Glutamatergic neuron (in vitro differentiated cells): ENCODE data around the gene RPTOR. TPM values are rescaled to one million over a fixed set of nuclear protein-coding genes. Genes with fewer than 3 reads are reported as not detected.
A peak's percentile ranks its signal among the peaks of the same experiment; 100 is the strongest.

Experiments
- DNase-seq: peaks from one replicate; pipeline ENCODE4 v3.0.0; 2022
- H3K27ac Mint-ChIP-seq: one replicate; pipeline ENCODE4 v1.8.0; 2020; ENCODE audit warnings: mild to moderate bottlenecking, mixed read lengths, inconsistent platforms; ENCODE audit not compliant: unreplicated experiment
- H3K27me3 Mint-ChIP-seq: one replicate; pipeline ENCODE4 v1.8.0; 2020; ENCODE audit warnings: mild to moderate bottlenecking, moderate library complexity, mixed read lengths, inconsistent platforms; ENCODE audit not compliant: unreplicated experiment
- H3K36me3 Mint-ChIP-seq: one replicate; pipeline ENCODE4 v1.8.0; 2020; ENCODE audit warnings: mild to moderate bottlenecking, mixed read lengths, inconsistent platforms; ENCODE audit not compliant: unreplicated experiment
- H3K4me1 Mint-ChIP-seq: one replicate; pipeline ENCODE4 v1.8.0; 2020; ENCODE audit warnings: mild to moderate bottlenecking, low read depth, mixed read lengths, inconsistent platforms; ENCODE audit not compliant: unreplicated experiment
- H3K4me3 Mint-ChIP-seq: one replicate; pipeline ENCODE4 v1.8.0; 2020; ENCODE audit warnings: mild to moderate bottlenecking, mixed read lengths, inconsistent platforms; ENCODE audit not compliant: unreplicated experiment
- H3K9me3 Mint-ChIP-seq: one replicate; pipeline ENCODE4 v1.8.0; 2020; ENCODE audit warnings: mild to moderate bottlenecking, moderate library complexity, mixed read lengths, inconsistent platforms; ENCODE audit not compliant: unreplicated experiment
- CTCF ChIP-seq: fragments of 200-600 bp; sonication (generic); IDR thresholded peaks from one replicate; pipeline ENCODE4 v1.5.0; 2021; ENCODE audit not compliant: partially characterized antibody, unreplicated experiment
- total RNA-seq: library from RNA; stranded (reverse); fragmentation: NEBNext Ultra II Directional; extraction: Animal tissue kit (Norgen Biotek cat#: 25700); gene quantifications from one replicate; pipeline ENCODE4 v1.2.1, GENCODE V29; 2021; ENCODE audit not compliant: unreplicated experiment

Gene RPTOR
- total RNA-seq, 1 donor from 2014 or later: 39.8 TPM

GRCh38 chr17:80510132-80510531 is 34.5 kb upstream of the RPTOR start:
- H3K4me3 Mint-ChIP-seq: no peak overlapping the region
- no peaks in the 10 kb centered on the region for H3K36me3 Mint-ChIP-seq
- no peak overlapping the region for H3K27ac Mint-ChIP-seq
- no peak for DNase-seq
- no peak for TF ChIP-seq CTCF
- H3K27me3 Mint-ChIP-seq: peaks cover 6% of the 10 kb centered on the region
- no peaks in the 10 kb centered on the region for H3K9me3 Mint-ChIP-seq
- H3K4me1 Mint-ChIP-seq: peaks cover 4% of the 10 kb centered on the region

GRCh38 chr17:80510772-80511171 is 33.9 kb upstream of the RPTOR start:
- TF ChIP-seq CTCF: no peak
- Mint-ChIP-seq H3K9me3 (no peaks in the 10 kb centered on the region), H3K4me3 (no peak overlapping the region), H3K27me3 (peaks cover 5% of the 10 kb centered on the region), H3K4me1 (peaks cover 4% of the 10 kb centered on the region), H3K36me3 (no peaks in the 10 kb centered on the region), H3K27ac (no peak overlapping the region)
- DNase-seq: no peak

- Mint-ChIP-seq H3K9me3 (peaks cover 2% of the 10 kb centered on the region), H3K4me3 (no peak overlapping the region), H3K4me1 (peaks cover 6% of the 10 kb centered on the region), H3K36me3 (no peaks in the 10 kb centered on the region), H3K27ac (no peak overlapping the region), H3K27me3 (peaks cover 7% of the 10 kb centered on the region)
- DNase-seq: no peak
- TF ChIP-seq CTCF: no peak
These were observed 33.1 kb upstream of the RPTOR start for GRCh38 chr17:80511222-80512180.

- no peak for TF ChIP-seq CTCF
- Mint-ChIP-seq H3K36me3 (no peaks in the 10 kb centered on the region), H3K27me3 (peaks cover 6% of the 10 kb centered on the region), H3K9me3 (peaks cover 3% of the 10 kb centered on the region), H3K27ac (no peak overlapping the region), H3K4me1 (peaks cover 11% of the 10 kb centered on the region), H3K4me3 (no peak overlapping the region)
- DNase-seq: no peak
These were observed 32.4 kb upstream of the RPTOR start for GRCh38 chr17:80512233-80512632.

GRCh38 chr17:80513201-80513600 is 31.4 kb upstream of the RPTOR start:
- Mint-ChIP-seq H3K4me1 (peaks cover 11% of the 10 kb centered on the region), H3K9me3 (peaks cover 3% of the 10 kb centered on the region), H3K27me3 (peaks cover 3% of the 10 kb centered on the region), H3K36me3 (no peaks in the 10 kb centered on the region), H3K4me3 (peak overlapping the region; percentile 67), H3K27ac (no peak overlapping the region)
- no peak for TF ChIP-seq CTCF
- no peak for DNase-seq
